Stimulated activated CD4-positive, alpha-beta T cell treated with anti-CD3 and anti-CD28 coated beads, Interleukin-12 subunit alpha, Interleukin-12 subunit beta, amount 100 ng/mL, for 48 hours (primary cell): ENCODE measurements around the gene SLC38A6.
"Not testable (repeated sequence)": the region's sequence is repeated elsewhere in the genome, so short reads cannot be mapped to it uniquely, and the experiment has no call there.

Source experiments
- DNase-seq, 3 donors: peaks; one replicate each; pipeline ENCODE4 v3.0.0-alpha.2; 2020; ENCODE audit warnings: low read depth in 2 of 3, low spot score in 1 of 3

SLC38A6 gene

GRCh38 chr14:61050417-61050816 lies 69.4 kb downstream of the SLC38A6 start:
- no peak for DNase-seq

- no peak for DNase-seq
Observed at GRCh38 chr14:61051051-61051450, 70.0 kb downstream of the SLC38A6 start.

GRCh38 chr14:61051621-61052020 lies 70.6 kb downstream of the SLC38A6 start:
- DNase-seq: no peak

GRCh38 chr14:61063461-61063860 lies 82.4 kb downstream of the SLC38A6 start:
- no peak for DNase-seq

GRCh38 chr14:61064210-61064609 lies 83.2 kb downstream of the SLC38A6 start:
- no peak for DNase-seq

DNA sequence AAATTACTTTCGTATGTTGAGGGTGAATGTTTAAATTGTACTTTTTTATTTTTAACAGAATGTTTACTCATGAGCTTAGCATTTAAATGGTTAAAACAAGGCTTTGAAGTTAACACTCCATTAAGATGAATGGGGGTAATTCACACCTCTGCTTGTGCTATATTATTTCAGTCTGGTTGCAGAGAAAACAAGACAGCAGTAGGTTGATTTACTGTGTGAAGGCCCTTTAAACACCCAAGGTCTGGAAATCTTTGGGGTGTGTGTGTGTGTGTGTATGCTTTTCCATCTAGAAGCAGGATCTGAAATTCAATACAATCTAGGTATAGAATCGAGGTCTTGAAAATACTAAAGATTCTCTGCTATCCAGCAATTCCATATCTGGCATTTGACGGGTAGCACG lies 83.8 kb downstream of the SLC38A6 start:
- no peak for DNase-seq

GRCh38 chr14:61065656-61066055 lies 84.6 kb downstream of the SLC38A6 start:
- DNase-seq: no peak

DNA sequence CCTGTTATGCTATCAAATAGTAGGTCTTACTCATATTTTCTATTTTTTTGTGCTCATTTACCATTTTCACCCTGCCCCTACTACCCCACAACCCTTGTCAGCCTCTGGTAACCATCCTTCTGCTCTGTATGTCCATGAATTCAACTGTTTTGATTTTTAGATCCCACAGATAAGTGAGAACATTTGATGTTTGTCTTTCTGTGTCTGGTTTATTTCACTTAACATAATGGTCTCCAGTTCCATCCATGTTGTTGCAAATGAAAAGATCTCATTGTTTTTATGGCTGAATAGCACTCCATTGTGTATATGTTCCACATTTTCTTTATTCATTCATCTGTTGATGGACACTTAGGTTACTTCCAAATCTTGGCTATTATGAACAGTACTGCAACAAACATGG lies 91.4 kb downstream of the SLC38A6 start:
- not testable (repeated sequence) for DNase-seq

DNA sequence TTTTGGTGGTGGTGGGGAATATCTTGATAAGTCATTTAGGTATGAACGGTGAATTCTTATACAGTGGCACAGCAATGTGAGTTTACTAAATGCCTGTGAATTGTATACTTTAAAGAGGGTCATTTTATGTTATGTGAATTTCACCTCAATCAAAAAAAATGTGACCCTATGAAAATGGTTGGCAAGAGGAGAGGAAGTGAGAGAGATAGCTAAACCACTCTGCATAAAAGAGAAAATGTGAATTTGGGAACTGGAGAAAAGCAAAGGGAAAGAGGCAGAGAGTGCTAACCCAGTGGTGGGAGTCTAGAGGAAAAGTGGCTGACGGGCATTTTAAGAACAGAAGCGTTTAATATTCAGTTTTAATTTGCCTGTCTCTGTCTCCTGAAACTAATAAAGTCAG lies 93.8 kb downstream of the SLC38A6 start:
- no peak for DNase-seq

GRCh38 chr14:61076556-61076955 lies 95.5 kb downstream of the SLC38A6 start:
- DNase-seq: no peak

DNA sequence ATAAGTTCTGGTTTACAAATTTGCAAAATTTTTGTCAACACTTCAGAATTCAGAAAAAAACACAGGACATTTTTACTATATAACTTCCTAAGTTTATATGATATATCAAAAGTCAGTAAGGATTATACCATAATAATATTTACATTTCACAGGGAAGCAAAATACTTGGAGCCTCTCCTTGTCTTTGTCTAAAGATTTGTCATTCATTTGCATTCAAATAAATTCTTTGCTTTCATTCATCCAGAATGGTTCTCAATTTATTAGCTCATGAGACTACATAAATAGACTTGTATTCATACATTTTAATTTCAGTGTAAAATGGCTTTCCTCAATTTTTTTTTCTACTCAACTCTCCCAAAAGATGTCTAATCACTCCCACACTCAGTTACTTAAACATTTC lies 96.4 kb downstream of the SLC38A6 start:
- DNase-seq: no peak

DNA sequence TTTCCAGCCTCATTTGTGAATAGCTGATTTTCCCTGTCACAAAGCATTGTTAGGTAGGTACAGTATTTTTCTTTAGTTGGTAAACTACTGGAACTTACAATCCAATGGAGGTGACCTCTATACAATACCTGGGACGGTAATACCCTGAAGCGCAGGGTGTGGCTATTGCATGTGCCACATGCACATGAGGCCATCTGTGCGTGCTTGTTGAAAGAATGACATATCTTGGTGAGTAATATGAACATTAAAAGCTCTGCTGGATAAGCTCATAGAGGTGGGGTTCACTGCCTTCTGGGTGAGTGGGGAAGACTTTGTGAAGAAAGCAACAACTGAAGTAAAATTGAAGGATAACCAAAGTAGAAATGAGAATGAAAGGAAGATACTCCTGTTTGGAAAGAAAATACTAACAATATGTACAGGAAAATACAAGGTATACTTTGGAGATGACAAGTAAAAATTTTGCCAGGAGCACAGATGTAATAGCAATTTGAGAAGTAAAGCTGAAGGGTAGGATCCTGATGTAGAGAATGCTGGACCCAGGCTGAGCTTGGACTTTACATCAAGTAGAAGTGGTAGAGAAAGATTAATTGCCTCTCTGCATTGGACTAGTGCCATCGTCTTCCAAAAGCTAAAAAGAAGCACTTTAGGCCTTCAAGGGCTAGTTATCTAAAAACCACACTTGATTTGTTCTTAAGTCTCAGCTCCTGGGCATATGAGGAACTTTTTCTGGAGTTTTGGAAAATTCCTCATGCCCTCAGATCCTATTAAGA lies 97.1 kb downstream of the SLC38A6 start:
- no peak for DNase-seq

DNA sequence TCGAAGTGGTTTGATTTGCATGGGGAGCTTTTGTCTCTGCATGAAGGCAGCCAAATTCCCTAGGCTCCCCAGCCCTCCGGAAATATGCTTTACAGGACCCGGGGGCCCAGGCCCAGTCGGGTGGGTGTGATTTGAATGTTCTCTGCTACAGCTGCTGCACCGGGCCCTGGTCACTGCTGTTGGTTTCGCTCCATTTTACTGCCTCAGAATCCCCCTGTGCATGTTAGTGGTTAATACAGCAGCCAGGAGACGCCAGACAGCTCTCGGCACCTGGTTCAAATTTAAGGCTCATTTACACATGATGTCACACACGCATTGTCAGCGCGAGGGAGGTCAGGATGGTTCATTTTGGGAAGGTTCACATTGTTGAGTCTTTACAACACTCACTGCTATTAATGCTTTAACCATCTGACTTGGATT lies 99.6 kb downstream of the SLC38A6 start:
- no peak for DNase-seq

DNA sequence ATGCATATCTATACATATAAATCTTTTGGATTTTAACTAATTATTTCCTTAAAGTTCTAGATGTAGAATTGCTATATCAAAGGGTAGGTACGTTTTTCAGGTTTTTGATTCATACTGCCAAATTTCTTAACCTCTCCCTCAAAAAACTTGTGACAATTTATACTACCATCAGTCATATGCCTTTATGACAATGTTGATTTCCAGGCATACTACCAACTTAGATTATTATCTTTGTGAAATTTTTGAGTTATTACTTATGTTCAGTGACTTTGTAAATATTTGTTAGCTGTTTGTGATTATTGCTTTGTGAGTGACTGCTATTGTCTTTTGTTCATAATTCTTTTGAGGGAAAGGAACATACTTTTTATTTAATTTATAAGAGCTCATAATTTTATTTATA lies 107.0 kb downstream of the SLC38A6 start:
- no peak for DNase-seq

DNA sequence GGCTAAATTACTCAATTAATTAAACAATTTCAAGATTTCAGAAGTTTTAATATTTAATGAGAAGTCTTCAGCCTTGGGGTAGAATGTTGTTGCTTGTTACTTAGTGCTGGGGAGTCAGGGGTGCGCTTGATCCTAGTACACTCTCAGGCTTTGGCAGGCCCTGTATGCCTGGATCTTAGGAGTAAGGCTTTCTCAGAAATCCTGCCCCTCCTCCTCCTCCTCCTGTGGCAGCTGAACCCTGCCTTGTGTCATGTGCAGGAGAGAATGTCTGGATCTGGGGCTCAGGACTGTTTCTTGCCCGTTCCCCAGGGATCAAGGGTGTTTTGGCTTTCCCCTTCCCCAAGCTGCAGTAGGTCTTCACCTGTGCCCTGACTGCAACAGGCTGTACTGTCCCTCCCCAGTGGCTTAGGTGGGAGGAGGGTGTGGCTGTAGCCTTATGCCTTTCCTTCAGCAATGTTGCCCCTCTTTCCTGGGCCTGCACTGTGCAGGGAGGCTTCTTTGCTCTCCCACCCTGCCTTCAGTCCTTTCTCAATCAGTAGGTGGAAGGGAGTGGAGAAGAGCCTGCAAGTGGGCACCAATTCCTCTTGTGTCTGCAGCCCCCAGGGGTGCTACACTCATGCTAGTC lies 108.2 kb downstream of the SLC38A6 start:
- no peak for DNase-seq

GRCh38 chr14:61090432-61091216 lies 109.6 kb downstream of the SLC38A6 start:
- DNase-seq: peak in 2 of 3 donors; percentile 15 to 44

- DNase-seq: no peak
Observed at GRCh38 chr14:61091657-61092273, 110.7 kb downstream of the SLC38A6 start.

- DNase-seq: not testable (repeated sequence)
Observed at GRCh38 chr14:61098096-61098495, 117.1 kb downstream of the SLC38A6 start.

GRCh38 chr14:61098721-61099120 lies 117.7 kb downstream of the SLC38A6 start:
- no peak for DNase-seq

DNA sequence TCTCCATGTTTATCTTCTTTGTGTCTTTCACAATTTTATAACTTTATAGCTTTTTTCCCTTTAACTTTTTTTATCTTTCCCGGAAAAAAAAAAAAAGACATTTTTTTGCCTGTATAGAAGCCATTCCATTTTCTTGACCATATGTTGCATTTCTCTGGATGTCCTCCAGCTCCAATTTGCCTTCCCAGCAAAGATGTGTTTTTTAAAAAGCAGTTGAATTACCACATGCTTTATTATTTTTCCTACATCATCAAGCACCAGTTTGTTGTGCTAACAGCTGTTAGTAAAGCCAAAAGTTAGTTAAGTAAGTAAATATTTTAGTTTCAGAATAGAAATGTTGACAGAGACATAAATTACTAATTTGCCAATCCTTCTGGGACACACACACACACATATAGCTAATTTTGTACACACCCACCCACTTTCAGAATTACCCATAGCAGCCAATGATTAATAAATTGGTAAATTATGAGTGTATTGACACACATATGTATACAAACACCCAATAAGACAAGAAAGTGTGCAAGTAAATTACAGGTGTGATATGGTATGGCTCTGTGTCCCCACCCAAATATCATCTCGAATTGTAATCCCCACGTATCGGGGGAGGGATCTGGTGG lies 118.3 kb downstream of the SLC38A6 start:
- no peak for DNase-seq
